ENCODE results near the gene TMEM14C.

The TMEM14C gene

GRCh38 chr6:10722820-10723566, at the start of gene TMEM14C:
Gene TMEM14C (plus strand): TSS chr6:10723070. CDS start chr6:10724614, 1,544 bp downstream.
- 0 out of 2 replicates have a peak, but pooled peaks cover 3% of the 10 kb centered on the region for H3K9me3 ChIP-seq (ENCODE audit: low read length)
- peak within 1 kb of the TSS; percentile 88 for H3K27ac ChIP-seq (ENCODE audit: low read depth, low read length, poor library complexity, severe bottlenecking)
- peak within 1 kb of the TSS; percentile 70 for H3K4me3 ChIP-seq (ENCODE audit: low read depth, low read length, poor library complexity, severe bottlenecking)
- H4K20me1 ChIP-seq (ENCODE audit: insufficient read depth, low read length) = no peaks in the 10 kb centered on the region
- no peaks in the 10 kb centered on the region for H3K27me3 ChIP-seq (ENCODE audit: insufficient read depth, low read length)
- peak within 1 kb of the TSS; percentile 93 for H3K9ac ChIP-seq (ENCODE audit: low read length)
- TF ChIP-seq CTCF (IDR thresholded peaks at IDR 0.05; ENCODE audit: low read length) = no peak
- TF ChIP-seq EZH2 (IDR thresholded peaks at IDR 0.05; ENCODE audit: borderline replicate concordance, low read length) = no peak
- no peaks in the 10 kb centered on the region for H3K9me2 ChIP-seq (ENCODE audit: low read depth, low read length)
- no peaks in the 10 kb centered on the region for H3F3A ChIP-seq (ENCODE audit: insufficient read depth, low read length)
- peak within 1 kb of the TSS; percentile 76; the same call in 1 of the 2 replicates for H2AFZ ChIP-seq (ENCODE audit: low read length)
- peaks cover 45% of the 10 kb centered on the region for H3K4me1 ChIP-seq (ENCODE audit: insufficient read depth, low read length, severe bottlenecking)
- peak within 1 kb of the TSS; percentile 73 for H3K4me2 ChIP-seq (ENCODE audit: low read length)
- H3K79me2 ChIP-seq (ENCODE audit: insufficient read depth, low read length) = no peaks in the 10 kb centered on the region
- peaks cover 16% of the 10 kb centered on the region for H3K36me3 ChIP-seq (ENCODE audit: insufficient read depth, low read length)

- no peak overlapping the region for H3K4me3 ChIP-seq (ENCODE audit: low read depth, low read length, poor library complexity, severe bottlenecking)
- TF ChIP-seq EZH2 (IDR thresholded peaks at IDR 0.05; ENCODE audit: borderline replicate concordance, low read length) (no peak), CTCF (IDR thresholded peaks at IDR 0.05; ENCODE audit: low read length) (no peak)
- no peaks in the 10 kb centered on the region; the same call in 1 of the 2 replicates for H3K36me3 ChIP-seq (ENCODE audit: insufficient read depth, low read length)
- H2AFZ ChIP-seq (ENCODE audit: low read length) = no peak overlapping the region
- no peaks in the 10 kb centered on the region for H3K27me3 ChIP-seq (ENCODE audit: insufficient read depth, low read length)
- no peaks in the 10 kb centered on the region for H3K79me2 ChIP-seq (ENCODE audit: insufficient read depth, low read length)
- no peaks in the 10 kb centered on the region for H3K9me3 ChIP-seq (ENCODE audit: low read length)
- no peak overlapping the region for H3K4me2 ChIP-seq (ENCODE audit: low read length)
- H3K9me2 ChIP-seq (ENCODE audit: low read depth, low read length) = no peaks in the 10 kb centered on the region
- no peaks in the 10 kb centered on the region for H4K20me1 ChIP-seq (ENCODE audit: insufficient read depth, low read length)
- H3K9ac ChIP-seq (ENCODE audit: low read length) = no peak overlapping the region
- no peaks in the 10 kb centered on the region for H3F3A ChIP-seq (ENCODE audit: insufficient read depth, low read length)
- no peak overlapping the region for H3K27ac ChIP-seq (ENCODE audit: low read depth, low read length, poor library complexity, severe bottlenecking)
- H3K4me1 ChIP-seq (ENCODE audit: insufficient read depth, low read length, severe bottlenecking) = no peaks in the 10 kb centered on the region
These were observed 46.5 kb upstream of the TMEM14C start for GRCh38 chr6:10676403-10676802.

- H3F3A ChIP-seq (ENCODE audit: insufficient read depth, low read length) = no peaks in the 10 kb centered on the region
- no peaks in the 10 kb centered on the region; the same call in 1 of the 2 replicates for H3K36me3 ChIP-seq (ENCODE audit: insufficient read depth, low read length)
- TF ChIP-seq CTCF (IDR thresholded peaks at IDR 0.05; ENCODE audit: low read length) (no peak), EZH2 (IDR thresholded peaks at IDR 0.05; ENCODE audit: borderline replicate concordance, low read length) (no peak)
- H3K4me3 ChIP-seq (ENCODE audit: low read depth, low read length, poor library complexity, severe bottlenecking) = no peak overlapping the region
- no peak overlapping the region for H3K9ac ChIP-seq (ENCODE audit: low read length)
- H3K9me3 ChIP-seq (ENCODE audit: low read length) = no peaks in the 10 kb centered on the region
- no peak overlapping the region for H3K27ac ChIP-seq (ENCODE audit: low read depth, low read length, poor library complexity, severe bottlenecking)
- no peaks in the 10 kb centered on the region for H3K4me1 ChIP-seq (ENCODE audit: insufficient read depth, low read length, severe bottlenecking)
- no peak overlapping the region for H3K4me2 ChIP-seq (ENCODE audit: low read length)
- no peak overlapping the region for H2AFZ ChIP-seq (ENCODE audit: low read length)
- H3K79me2 ChIP-seq (ENCODE audit: insufficient read depth, low read length) = no peaks in the 10 kb centered on the region
- H3K9me2 ChIP-seq (ENCODE audit: low read depth, low read length) = no peaks in the 10 kb centered on the region
- H4K20me1 ChIP-seq (ENCODE audit: insufficient read depth, low read length) = no peaks in the 10 kb centered on the region
- H3K27me3 ChIP-seq (ENCODE audit: insufficient read depth, low read length) = no peaks in the 10 kb centered on the region
These were observed 44.4 kb upstream of the TMEM14C start for GRCh38 chr6:10678456-10678855.
